K562 (cell line): ENCODE results near the gene GLTPD2. TPM values are rescaled to one million over a fixed set of nuclear protein-coding genes. Genes with fewer than 3 reads are reported as not detected.

Experiments used
- ATAC-seq: fragments of 200-7000 bp; cut with Tn5 transposase; 3 replicates; pipeline ENCODE4 v1.9.1; 2020; ENCODE audit warnings: moderate library complexity
- BruUV-seq: library from RNA; stranded (reverse); fragments of 400-500 nt; replicated peaks from 2 replicates; lab custom pipeline; 2021; lab: Mats Ljungman, UMichigan
- CTCF ChIA-PET: fragments of 300-600 bp; formaldehyde crosslinking; extraction: SDS; loops from one replicate; lab custom pipeline; 2021; ENCODE audit warnings: low intra/inter-chr PET ratio; lab: Yijun Ruan, JAX
- POLR2A ChIA-PET: fragments of 300-600, 350-650 bp; sonication (Branson Sonifier 250); formaldehyde crosslinking; extraction: SDS; loops from one replicate; lab custom pipeline; 2021; ENCODE audit warnings: antibody characterized with exemption, inconsistent platforms; lab: Yijun Ruan, JAX
- DNase-seq, 4 experiments: peaks; one replicate each; pipeline versions ENCODE4 v3.0.0 to v3.0.0-alpha.2; 2011 to 2018; ENCODE audit warnings: low spot score in 3 of 4, mixed read lengths in 3 of 4; ENCODE audit errors: extremely low read depth in 1 of 4
- FAIRE-seq: peaks from 2 replicates; lab custom pipeline; 2011; peaks lifted over from hg19 to GRCh38; lab: Jason Lieb, UNC
- H2AFZ ChIP-seq: 2 replicates; pipeline ENCODE4 v1.6.0; 2011; ENCODE audit warnings: low read depth, low read length, control low read depth, inconsistent platforms
- H3K27ac ChIP-seq: fragments of 200-600 bp; 3 replicates; pipeline ENCODE4 v1.8.0; 2011; ENCODE audit warnings: low read depth, mild to moderate bottlenecking, control low read depth, inconsistent platforms, low read length, moderate library complexity, mixed read lengths; ENCODE audit errors: extremely low read depth
- H3K27me3 ChIP-seq, 2 experiments: fragments of 300-600 bp in 1 of 2; 2 replicates in 1 of 2; 3 replicates in 1 of 2; pipeline versions ENCODE4 v1.6.0 to v1.8.0; 2011; ENCODE audit warnings: inconsistent platforms in 2 of 2, low read length in 2 of 2, mild to moderate bottlenecking in 1 of 2, mixed read lengths in 1 of 2, moderate library complexity in 1 of 2; ENCODE audit not compliant: control insufficient read depth in 2 of 2, insufficient read depth in 2 of 2
- H3K36me3 ChIP-seq: fragments of 300-600 bp; 3 replicates; pipeline ENCODE4 v1.8.0; 2011; ENCODE audit warnings: mild to moderate bottlenecking, low read length, inconsistent platforms; ENCODE audit not compliant: control insufficient read depth, insufficient read depth
- H3K4me1 ChIP-seq, 2 experiments: fragments of 200-600 bp in 1 of 2; replicated peaks in 1 of 2; 2 replicates in 1 of 2; 3 replicates in 1 of 2; pipeline versions ENCODE4 v1.5.1 to v1.8.0; 2011; ENCODE audit warnings: inconsistent platforms in 2 of 2, low read length in 2 of 2, mild to moderate bottlenecking in 1 of 2, mixed read lengths in 1 of 2, moderate library complexity in 1 of 2; ENCODE audit not compliant: control insufficient read depth in 2 of 2, insufficient read depth in 2 of 2
- H3K4me2 ChIP-seq: 2 replicates; pipeline ENCODE4 v1.6.1; 2011; ENCODE audit warnings: low read length, control low read depth, inconsistent platforms, mixed read lengths; ENCODE audit not compliant: insufficient read depth
- H3K4me3 ChIP-seq: fragments of 200-600 bp; sonication (generic), shearing (Covaris generic); 2 replicates; pipeline ENCODE4 v1.5.1; 2016; ENCODE audit warnings: control low read depth, inconsistent platforms
- H3K79me2 ChIP-seq: fragments of 200-600 bp; 3 replicates; pipeline ENCODE4 v1.8.0; 2011; ENCODE audit warnings: low read length, inconsistent platforms; ENCODE audit not compliant: control insufficient read depth, insufficient read depth
- H3K9ac ChIP-seq, 2 experiments: 2 replicates each; pipeline versions ENCODE4 v1.6.0 to v1.6.1; 2011; ENCODE audit warnings: low read depth in 2 of 2, low read length in 2 of 2, control low read depth in 1 of 2, inconsistent platforms in 1 of 2, mild to moderate bottlenecking in 1 of 2, mixed read lengths in 1 of 2; ENCODE audit not compliant: insufficient read depth in 1 of 2
- H3K9me1 ChIP-seq: one replicate; pipeline ENCODE4 v1.6.0; 2011; ENCODE audit warnings: inconsistent platforms, mild to moderate bottlenecking, low read length, moderate library complexity; ENCODE audit not compliant: control insufficient read depth, insufficient read depth
- H3K9me3 ChIP-seq: replicated peaks from 2 replicates; pipeline ENCODE4 v1.5.1; 2011; ENCODE audit warnings: low read depth, low read length, inconsistent platforms; ENCODE audit not compliant: control insufficient read depth, insufficient read depth
- H4K20me1 ChIP-seq: replicated peaks from 2 replicates; pipeline ENCODE4 v1.6.1; 2011; ENCODE audit warnings: low read length, inconsistent platforms, mixed read lengths; ENCODE audit not compliant: control insufficient read depth, insufficient read depth
- CHD1 ChIP-seq: fragments of 200-600 bp; sonication (generic); IDR thresholded peaks from one replicate; pipeline ENCODE4 v1.6.1; 2012; ENCODE audit warnings: mild to moderate bottlenecking, moderate library complexity, low read length, inconsistent platforms
- ESRRB ChIP-seq: fragments of 250-450 bp; sonication (Bioruptor Pico); IDR thresholded peaks from 2 replicates; pipeline ENCODE4 v1.5.0; 2020; ENCODE audit warnings: mild to moderate bottlenecking, moderate library complexity, borderline replicate concordance
- FOXP1 ChIP-seq: sonication (generic); formaldehyde crosslinking; IDR thresholded peaks from 2 replicates; pipeline ENCODE4 v1.8.0; 2022; ENCODE audit warnings: mild to moderate bottlenecking, missing genetic modification reagents
- GATAD2A ChIP-seq: fragments of 450-650 bp; IDR thresholded peaks from 2 replicates; pipeline ENCODE4 v1.6.1; 2017
- MIER1 ChIP-seq: fragments of 450-650 bp; IDR thresholded peaks from 2 replicates; pipeline ENCODE4 v1.6.1; 2016; ENCODE audit warnings: antibody characterized with exemption, mild to moderate bottlenecking, low read depth
- NCOR1 ChIP-seq: fragments of 450-650 bp; IDR thresholded peaks from 2 replicates; pipeline ENCODE4 v1.6.1; 2016; ENCODE audit warnings: mild to moderate bottlenecking, moderate library complexity
- PHF20 ChIP-seq: fragments of 450-650 bp; IDR thresholded peaks from 2 replicates; pipeline ENCODE4 v1.6.1; 2018; ENCODE audit not compliant: partially characterized antibody
- SAP30 ChIP-seq: fragments of 200-600 bp; sonication (generic); IDR thresholded peaks from 2 replicates; pipeline ENCODE4 v1.6.1; 2012; ENCODE audit warnings: borderline replicate concordance, low read depth, mild to moderate bottlenecking, moderate library complexity, low read length, control low read depth, inconsistent platforms; ENCODE audit not compliant: insufficient read depth, poor library complexity, severe bottlenecking
- ZMIZ1 ChIP-seq, 2 experiments: fragments of 150-350 bp in 1 of 2; IDR thresholded peaks; 2 replicates each; pipeline ENCODE4 v1.6.1; 2012 to 2016; ENCODE audit warnings: low read depth in 2 of 2, low read length in 2 of 2, mild to moderate bottlenecking in 1 of 2, moderate library complexity in 1 of 2
- ZNF232 ChIP-seq: sonication (generic); formaldehyde crosslinking; IDR thresholded peaks from 2 replicates; pipeline ENCODE4 v1.8.0; 2022; ENCODE audit warnings: mild to moderate bottlenecking, missing genetic modification reagents
- ZNF311 ChIP-seq: fragments of 250-450 bp; sonication (Bioruptor Pico); IDR thresholded peaks from 2 replicates; pipeline ENCODE4 v1.4.0; 2020; ENCODE audit warnings: mild to moderate bottlenecking, moderate library complexity
- ZNF551 ChIP-seq: fragments of 250-450 bp; sonication (Bioruptor Pico); IDR thresholded peaks from 2 replicates; pipeline ENCODE4 v1.5.0; 2021; ENCODE audit warnings: mild to moderate bottlenecking, moderate library complexity
- WGBS: fragments of 100-300 bp; shearing (Covaris generic); methylation state at CpG from one replicate; pipeline ENCODE4 v1.1.6; 2016; ENCODE audit warnings: low coverage, mixed read lengths; ENCODE audit not compliant: insufficient coverage; ENCODE audit errors: missing lambda C conversion rate; 5-methylcytosine and 5-hydroxymethylcytosine counted together
- in situ Hi-C: fragments of 300-500 bp; cut with MboI; formaldehyde crosslinking; loops from 4 replicates; pipeline ENCODE4 v1.15.0; 2018; ENCODE audit warnings: inconsistent platforms, mixed read lengths
- intact Hi-C: fragments of 100-400 bp; cut with micrococcal nuclease; formaldehyde crosslinking; loops from 2 replicates; pipeline ENCODE4 v1.14.2; 2022
- polyA plus RNA-seq, 8 experiments: library from polyadenylated mRNA; depleted of rRNA in 4 of 8; stranded (reverse) in 5 of 8; unstranded in 3 of 8; fragments of >200 nt; fragmentation: Nextera tagmentation in 2 of 8; fragmentation: Illumina TruSeq in 1 of 8; extraction: Ambion mirVana in 2 of 8; extraction: Trizol in 1 of 8; gene quantifications; 2 replicates each; pipeline versions ENCODE4 v1.2.1 to v1.2.3, GENCODE V29; 2011 to 2014; ENCODE audit warnings: inconsistent platforms in 1 of 8, missing spikeins in 1 of 8
- total RNA-seq, 7 experiments: library from RNA; depleted of rRNA in 6 of 7; stranded (reverse); fragments of >200 nt in 6 of 7; fragmentation: Illumina TruSeq in 2 of 7; extraction: Trizol in 2 of 7; gene quantifications; 2 replicates each; pipeline versions ENCODE4 v1.2.1 to v1.2.3, GENCODE V29; 2011 to 2021; ENCODE audit warnings: low replicate concordance in 1 of 7
- TF ChIP-seq, protein P1 (sequence below): sonication (generic); formaldehyde crosslinking; IDR thresholded peaks from 2 replicates; pipeline ENCODE4 v1.9.0; 2022; ENCODE audit warnings: mild to moderate bottlenecking, missing genetic modification reagents
- TF ChIP-seq, protein P2 (sequence below): fragments of 250-450 bp; sonication (Bioruptor Pico); IDR thresholded peaks from 2 replicates; pipeline ENCODE4 v1.5.0; 2021; ENCODE audit warnings: mild to moderate bottlenecking, moderate library complexity

GLTPD2 gene
- total and polyA plus RNA-seq, 9 of the 15 experiments (the other 6 are each of a cell fraction or from before 2014, with no cell fraction given): not detected

- no peak overlapping the region for H3K9ac ChIP-seq
- no peak overlapping the region for H3K4me2 ChIP-seq
- TF ChIP-seq CHD1 (no peak), ZMIZ1 (IDR thresholded peaks at IDR 0.05; ENCODE audit: low read depth in 2 of 2, low read length in 2 of 2) (no peak), ZNF311 (CRISPR knock-in tag) (no peak), ESRRB (CRISPR knock-in tag) (no peak), GATAD2A (no peak), PHF20 (no peak), MIER1 (no peak), ZNF551 (CRISPR knock-in tag) (no peak), SAP30 (no peak), NCOR1 (no peak), FOXP1 (CRISPR knock-in tag) (no peak), ZNF232 (CRISPR knock-in tag) (no peak)
- TF ChIP-seq, protein P1, sequence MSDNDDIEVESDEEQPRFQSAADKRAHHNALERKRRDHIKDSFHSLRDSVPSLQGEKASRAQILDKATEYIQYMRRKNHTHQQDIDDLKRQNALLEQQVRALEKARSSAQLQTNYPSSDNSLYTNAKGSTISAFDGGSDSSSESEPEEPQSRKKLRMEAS (CRISPR knock-in tag): no peak
- TF ChIP-seq, protein P2, sequence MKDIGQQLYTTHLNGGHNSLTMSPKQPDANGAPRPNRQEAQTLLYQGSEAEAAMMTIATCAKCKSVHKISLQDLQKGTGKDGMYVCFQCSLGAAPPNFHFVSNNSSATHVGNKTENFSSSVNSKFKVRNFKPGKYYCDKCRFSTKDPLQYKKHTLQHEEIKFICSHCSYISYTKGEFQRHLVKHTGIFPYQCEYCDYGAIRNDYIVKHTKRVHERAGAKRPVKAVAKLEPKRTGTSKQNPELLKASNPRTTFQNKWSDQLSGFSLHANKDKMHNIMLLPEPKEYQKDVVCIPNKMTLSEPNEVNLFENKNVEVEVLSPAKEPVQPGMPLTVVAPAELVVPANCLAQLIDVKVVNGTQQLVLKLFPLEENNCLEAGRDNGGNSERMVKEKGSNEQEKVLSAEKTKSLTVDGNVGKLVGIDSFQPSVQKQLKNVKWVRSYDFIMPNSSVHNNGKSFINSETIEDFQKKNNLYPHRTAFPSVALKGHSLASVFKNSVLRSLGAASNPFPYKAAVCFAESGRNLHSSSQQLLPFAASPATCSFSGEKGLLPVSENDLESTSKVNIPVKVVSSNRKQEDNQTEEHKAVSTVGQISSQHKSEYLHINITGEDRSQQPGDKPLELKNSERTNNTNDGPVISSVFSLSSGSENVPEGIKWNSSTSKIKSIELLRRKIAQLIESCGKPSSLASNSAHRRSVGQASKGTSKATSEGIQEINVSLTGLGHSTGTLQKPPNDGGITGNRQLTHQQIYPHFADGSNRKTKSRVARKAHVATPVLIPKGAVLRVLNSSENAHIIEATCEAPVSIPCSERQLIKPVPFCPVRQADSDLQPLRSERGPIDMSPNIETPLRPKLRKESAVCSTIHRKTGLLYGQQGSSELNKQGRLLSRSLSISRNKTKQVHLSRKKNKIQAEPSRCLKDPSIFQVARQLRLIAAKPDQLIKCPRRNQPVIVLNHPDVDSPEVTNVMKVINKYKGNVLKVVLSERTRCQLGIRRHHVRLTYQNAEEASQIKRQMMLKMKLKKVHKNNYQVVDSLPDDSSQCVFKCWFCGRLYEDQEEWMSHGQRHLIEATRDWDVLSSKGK (CRISPR knock-in tag): no peak
- ATAC-seq (peak; percentile 52; the same call in 1 of the 3 replicates), FAIRE-seq (no peak), DNase-seq (peak in 3 of 4 experiments; percentile 43 to 72 (median 70))
- H3K36me3 ChIP-seq: no peaks in the 10 kb centered on the region
- no peaks in the 10 kb centered on the region for H4K20me1 ChIP-seq
- no peaks in the 10 kb centered on the region for H3K9me3 ChIP-seq
- no peaks in the 10 kb centered on the region for H3K9me1 ChIP-seq
- H2AFZ ChIP-seq: no peak overlapping the region
- WGBS: 12% methylated on average over 15 of the region's 51 CpGs
- peaks cover 0 to 9% of the 10 kb centered on the region in 2 experiments; a peak in 2 of 5 replicates for H3K4me1 ChIP-seq
- no TSS peak for BruUV-seq
- H3K27me3 ChIP-seq: peaks cover 11 to 35% of the 10 kb centered on the region in 2 experiments; a peak in 4 of 5 replicates
- no peak overlapping the region for H3K27ac ChIP-seq
- H3K4me3 ChIP-seq: no peak overlapping the region
- in situ Hi-C loops: no loop called here
- intact Hi-C loops: no loop called here
- no peaks in the 10 kb centered on the region for H3K79me2 ChIP-seq
- ChIA-PET POLR2A (interaction anchor here (0.5 kb wide), 1 partner anchor 11 kb away, joined by 3 read pairs; no protein-coding TSS in a partner anchor), CTCF (no interaction called here)
Measured at GRCh38 chr17:4744999-4745969, 43.5 kb upstream of the GLTPD2 start.
